GM12878 (cell line): ENCODE measurements around the gene PGM3. TPM values are rescaled to one million over a fixed set of nuclear protein-coding genes. Genes with fewer than 3 reads are reported as not detected.

ENCODE experiments used
- ATAC-seq: fragments of 200-7000 bp; cut with Tn5 transposase; 3 replicates; pipeline ENCODE4 v1.9.1; 2020; ENCODE audit warnings: mild to moderate bottlenecking, moderate library complexity
- BruUV-seq: library from RNA; stranded (reverse); fragments of 400-500 nt; replicated peaks from 2 replicates; lab custom pipeline; 2021; lab: Mats Ljungman, UMichigan
- CTCF ChIA-PET: fragments of 300-600 bp; sonication (Branson Sonifier 250); formaldehyde crosslinking; extraction: SDS; loops from one replicate; lab custom pipeline; 2021; ENCODE audit warnings: inconsistent platforms; lab: Yijun Ruan, JAX
- POLR2A ChIA-PET: fragments of 350-600 bp; formaldehyde crosslinking; extraction: SDS; loops from one replicate; lab custom pipeline; 2021; ENCODE audit warnings: inconsistent platforms; lab: Charles Lee
- RAD21 ChIA-PET: fragments of 300-600 bp; sonication (Branson Sonifier 250); formaldehyde crosslinking; loops from one replicate; lab custom pipeline; 2023; ENCODE audit warnings: antibody characterized with exemption; ENCODE audit not compliant: unreplicated experiment; lab: Charles Lee
- SMC1A ChIA-PET: fragments of 300-600 bp; sonication (Branson Sonifier 250); formaldehyde crosslinking; loops from one replicate; lab custom pipeline; 2023; ENCODE audit not compliant: unreplicated experiment, uncharacterized antibody; lab: Charles Lee
- DNase-seq: peaks from one replicate; pipeline ENCODE4 v3.0.0-alpha.2; 2011; ENCODE audit warnings: low read depth, low spot score
- FAIRE-seq: peaks from 3 replicates; lab custom pipeline; 2011; peaks lifted over from hg19 to GRCh38; lab: Jason Lieb, UNC
- H2AFZ ChIP-seq: 2 replicates; pipeline ENCODE4 v1.6.0; 2011; ENCODE audit warnings: low read depth, low read length, control low read depth; ENCODE audit not compliant: control insufficient read depth
- H3K27ac ChIP-seq: 2 replicates; pipeline ENCODE4 v1.5.1; 2011; ENCODE audit warnings: control low read depth; ENCODE audit not compliant: control insufficient read depth, insufficient read depth
- H3K27me3 ChIP-seq, 2 experiments: replicated peaks in 1 of 2; 2 replicates each; pipeline versions ENCODE4 v1.6.0 to v1.6.1; 2011; ENCODE audit warnings: low read length in 1 of 2; ENCODE audit not compliant: control insufficient read depth in 2 of 2, insufficient read depth in 2 of 2
- H3K36me3 ChIP-seq, 2 experiments: 2 replicates each; pipeline ENCODE4 v1.5.1; 2011; ENCODE audit warnings: low read length in 1 of 2; ENCODE audit not compliant: control insufficient read depth in 2 of 2, insufficient read depth in 2 of 2
- H3K4me1 ChIP-seq: 2 replicates; pipeline ENCODE4 v1.6.1; 2011; ENCODE audit warnings: mild to moderate bottlenecking, low read length, moderate library complexity, mixed read lengths; ENCODE audit not compliant: control insufficient read depth, insufficient read depth
- H3K4me2 ChIP-seq: 2 replicates; pipeline ENCODE4 v1.6.0; 2011; ENCODE audit warnings: control low read depth; ENCODE audit not compliant: control insufficient read depth, insufficient read depth
- H3K4me3 ChIP-seq: fragments of 200-600 bp; sonication (generic); 2 replicates; pipeline ENCODE4 v1.5.1; 2016
- H3K79me2 ChIP-seq: 2 replicates; pipeline ENCODE4 v1.6.0; 2011; ENCODE audit warnings: low read length; ENCODE audit not compliant: control insufficient read depth, insufficient read depth
- H3K9ac ChIP-seq: 2 replicates; pipeline ENCODE4 v1.8.0; 2011; ENCODE audit warnings: low read length, control low read depth, mixed read lengths; ENCODE audit not compliant: control insufficient read depth, insufficient read depth
- H3K9me3 ChIP-seq: replicated peaks from 3 replicates; pipeline ENCODE4 v1.5.1; 2011; ENCODE audit warnings: mild to moderate bottlenecking, low read length; ENCODE audit not compliant: control insufficient read depth, insufficient read depth
- H4K20me1 ChIP-seq: 2 replicates; pipeline ENCODE4 v1.6.0; 2011; ENCODE audit not compliant: control insufficient read depth, insufficient read depth
- EGR1 ChIP-seq, 2 experiments: IDR thresholded peaks; 1 replicate in 1 of 2; 2 replicates in 1 of 2; pipeline ENCODE4 v1.6.1; 2011 to 2012; ENCODE audit warnings: low read depth in 2 of 2, low read length in 2 of 2, borderline replicate concordance in 1 of 2, mild to moderate bottlenecking in 1 of 2, moderate library complexity in 1 of 2
- HDAC2 ChIP-seq: fragments of 200-600 bp; sonication (generic); IDR thresholded peaks from 2 replicates; pipeline ENCODE4 v1.6.1; 2017
- MEF2A ChIP-seq: IDR thresholded peaks from 2 replicates; pipeline ENCODE4 v1.6.1; 2011; ENCODE audit warnings: low read depth, mild to moderate bottlenecking, low read length, moderate library complexity; ENCODE audit not compliant: insufficient read depth
- MEF2B ChIP-seq: fragments of 450-650 bp; IDR thresholded peaks from 2 replicates; pipeline ENCODE4 v1.6.1; 2018; ENCODE audit warnings: mild to moderate bottlenecking, moderate library complexity; ENCODE audit not compliant: partially characterized antibody, poor library complexity, severe bottlenecking
- SPI1 ChIP-seq: IDR thresholded peaks from 2 replicates; pipeline ENCODE4 v1.6.1; 2011; ENCODE audit warnings: low read depth, mild to moderate bottlenecking, low read length, moderate library complexity, borderline replicate concordance; ENCODE audit not compliant: insufficient read depth
- TAF1 ChIP-seq: IDR thresholded peaks from 2 replicates; pipeline ENCODE4 v1.6.1; 2011; ENCODE audit warnings: mild to moderate bottlenecking, low read depth, low read length, borderline replicate concordance
- TCF7 ChIP-seq: IDR thresholded peaks from 2 replicates; pipeline ENCODE4 v1.6.1; 2014; ENCODE audit warnings: antibody characterized with exemption, borderline replicate concordance
- ZSCAN29 ChIP-seq: fragments of 450-650 bp; IDR thresholded peaks from 2 replicates; pipeline ENCODE4 v1.6.1; 2017; ENCODE audit warnings: mild to moderate bottlenecking, moderate library complexity
- whole genome bisulfite sequencing: methylation state at CpG from one replicate; pipeline ENCODE4 v1.1.6; 2016; ENCODE audit warnings: low lambda C conversion rate; ENCODE audit not compliant: insufficient replicate concordance, insufficient coverage; ENCODE audit errors: missing lambda C conversion rate; 5-methylcytosine and 5-hydroxymethylcytosine counted together
- in situ Hi-C: fragments of 300-500 bp; cut with MboI; formaldehyde crosslinking; loops from 9 replicates; pipeline ENCODE4 v1.14.3; 2018; ENCODE audit warnings: mixed read lengths
- intact Hi-C: fragments of 100-400 bp; cut with micrococcal nuclease; formaldehyde crosslinking; loops from one replicate; pipeline ENCODE4 v1.14.2; 2022; ENCODE audit not compliant: unreplicated experiment
- polyA plus RNA-seq, 11 experiments: library from polyadenylated mRNA; depleted of rRNA in 4 of 11; unstranded in 6 of 11; stranded (reverse) in 5 of 11; fragments of >200 nt; fragmentation: Nextera tagmentation in 4 of 11; fragmentation: Illumina TruSeq in 1 of 11; extraction: Ambion mirVana in 4 of 11; extraction: Trizol in 1 of 11; gene quantifications; 1 replicate in 1 of 11; 2 replicates in 10 of 11; pipeline versions ENCODE4 v1.2.1 to v1.2.3, GENCODE V29; 2011 to 2016; ENCODE audit warnings: inconsistent platforms in 2 of 11, missing spikeins in 2 of 11, low read depth in 1 of 11
- total RNA-seq, 4 experiments: library from RNA; depleted of rRNA in 3 of 4; stranded (reverse); fragments of >200 nt in 3 of 4; fragmentation: Illumina TruSeq in 1 of 4; extraction: Trizol in 1 of 4; gene quantifications; 2 replicates each; pipeline versions ENCODE4 v1.2.1 to v1.2.3, GENCODE V29; 2013 to 2021
- TF ChIP-seq, protein P1 (sequence below): fragments of 450-650 bp; IDR thresholded peaks from 2 replicates; pipeline ENCODE4 v1.6.1; 2017; ENCODE audit warnings: antibody characterized with exemption, mild to moderate bottlenecking, moderate library complexity
- TF ChIP-seq, protein P2 (sequence below): IDR thresholded peaks from 2 replicates; pipeline ENCODE4 v1.6.1; 2012; ENCODE audit warnings: low read length, inconsistent platforms

PGM3 gene
- total and polyA plus RNA-seq, 10 of the 15 experiments (the other 5 are each of a cell fraction or from before 2014, with no cell fraction given) = 13.0 to 36.0 (median 24.6) TPM

DNA sequence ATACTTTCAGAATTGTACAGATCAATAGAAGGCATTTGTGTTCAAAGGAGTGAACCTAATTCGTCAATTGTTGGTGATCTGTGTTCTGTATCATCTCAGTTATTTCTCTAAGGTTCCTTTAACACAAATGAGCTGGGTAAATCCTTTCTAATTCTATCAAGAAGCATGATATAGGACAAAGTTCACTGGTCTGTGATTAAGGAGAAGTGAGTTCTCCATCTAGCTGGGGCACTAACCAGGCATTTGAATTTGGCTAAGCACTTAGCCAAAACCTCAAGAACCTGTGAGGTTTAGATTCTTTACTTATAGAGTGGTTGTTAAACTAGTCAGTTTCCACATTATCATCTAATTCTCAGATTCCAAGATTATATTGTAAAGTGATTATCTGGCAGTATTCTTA is 75.3 kb downstream of the PGM3 start:
- no peak for FAIRE-seq
- ATAC-seq = no peak
- 100% methylated on average over 1 of the region's 1 CpG for WGBS
- ChIA-PET CTCF (interaction anchor here (1.5 to 5.3 kb wide), 3 partner anchors 9 to 52 kb away, joined by 3 to 37 read pairs (median 4); partner anchors contain the start of genes DOP1A and UBE3D), RAD21 (no interaction called here), POLR2A (interaction anchor here (0.7 kb wide), 1 partner anchor 53 kb away, joined by 3 read pairs; the partner anchor contains the start of gene UBE3D), SMC1A (interaction anchor here (1.2 to 2.7 kb wide), 3 partner anchors 12 to 98 kb away, joined by 3 to 14 read pairs (median 5); partner anchors contain the start of genes DOP1A and UBE3D)
- intact Hi-C loops = loop anchor here (2.0 kb wide), 1 partner anchor 51 kb away; the partner anchor contains the start of gene DOP1A
- Histone ChIP-seq H2AFZ (no peak overlapping the region), H3K9me3 (no peaks in the 10 kb centered on the region), H4K20me1 (no peaks in the 10 kb centered on the region), H3K27me3 (no peaks in the 10 kb centered on the region), H3K79me2 (no peaks in the 10 kb centered on the region), H3K9ac (no peak overlapping the region), H3K4me1 (no peaks in the 10 kb centered on the region), H3K36me3 (peaks cover 0 to 3% of the 10 kb centered on the region in 2 experiments; a peak in 1 of 4 replicates), H3K4me2 (no peak overlapping the region), H3K4me3 (no peak overlapping the region), H3K27ac (no peak overlapping the region)
- DNase-seq = no peak
- BruUV-seq = no TSS peak
- TF ChIP-seq TAF1 = no peak
- TF ChIP-seq, protein P1, sequence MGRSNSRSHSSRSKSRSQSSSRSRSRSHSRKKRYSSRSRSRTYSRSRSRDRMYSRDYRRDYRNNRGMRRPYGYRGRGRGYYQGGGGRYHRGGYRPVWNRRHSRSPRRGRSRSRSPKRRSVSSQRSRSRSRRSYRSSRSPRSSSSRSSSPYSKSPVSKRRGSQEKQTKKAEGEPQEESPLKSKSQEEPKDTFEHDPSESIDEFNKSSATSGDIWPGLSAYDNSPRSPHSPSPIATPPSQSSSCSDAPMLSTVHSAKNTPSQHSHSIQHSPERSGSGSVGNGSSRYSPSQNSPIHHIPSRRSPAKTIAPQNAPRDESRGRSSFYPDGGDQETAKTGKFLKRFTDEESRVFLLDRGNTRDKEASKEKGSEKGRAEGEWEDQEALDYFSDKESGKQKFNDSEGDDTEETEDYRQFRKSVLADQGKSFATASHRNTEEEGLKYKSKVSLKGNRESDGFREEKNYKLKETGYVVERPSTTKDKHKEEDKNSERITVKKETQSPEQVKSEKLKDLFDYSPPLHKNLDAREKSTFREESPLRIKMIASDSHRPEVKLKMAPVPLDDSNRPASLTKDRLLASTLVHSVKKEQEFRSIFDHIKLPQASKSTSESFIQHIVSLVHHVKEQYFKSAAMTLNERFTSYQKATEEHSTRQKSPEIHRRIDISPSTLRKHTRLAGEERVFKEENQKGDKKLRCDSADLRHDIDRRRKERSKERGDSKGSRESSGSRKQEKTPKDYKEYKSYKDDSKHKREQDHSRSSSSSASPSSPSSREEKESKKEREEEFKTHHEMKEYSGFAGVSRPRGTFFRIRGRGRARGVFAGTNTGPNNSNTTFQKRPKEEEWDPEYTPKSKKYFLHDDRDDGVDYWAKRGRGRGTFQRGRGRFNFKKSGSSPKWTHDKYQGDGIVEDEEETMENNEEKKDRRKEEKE = no peak
- no peak for TF ChIP-seq MEF2A
- TF ChIP-seq SPI1 = no peak
- TF ChIP-seq HDAC2 = no peak
- TF ChIP-seq EGR1 (IDR thresholded peaks at IDR 0.05; ENCODE audit: borderline replicate concordance in 1 of 2, low read depth in 2 of 2, low read length in 2 of 2) = no peak
- TF ChIP-seq, protein P2, sequence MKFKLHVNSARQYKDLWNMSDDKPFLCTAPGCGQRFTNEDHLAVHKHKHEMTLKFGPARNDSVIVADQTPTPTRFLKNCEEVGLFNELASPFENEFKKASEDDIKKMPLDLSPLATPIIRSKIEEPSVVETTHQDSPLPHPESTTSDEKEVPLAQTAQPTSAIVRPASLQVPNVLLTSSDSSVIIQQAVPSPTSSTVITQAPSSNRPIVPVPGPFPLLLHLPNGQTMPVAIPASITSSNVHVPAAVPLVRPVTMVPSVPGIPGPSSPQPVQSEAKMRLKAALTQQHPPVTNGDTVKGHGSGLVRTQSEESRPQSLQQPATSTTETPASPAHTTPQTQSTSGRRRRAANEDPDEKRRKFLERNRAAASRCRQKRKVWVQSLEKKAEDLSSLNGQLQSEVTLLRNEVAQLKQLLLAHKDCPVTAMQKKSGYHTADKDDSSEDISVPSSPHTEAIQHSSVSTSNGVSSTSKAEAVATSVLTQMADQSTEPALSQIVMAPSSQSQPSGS = no peak
- TF ChIP-seq TCF7 = no peak
- no peak for TF ChIP-seq ZSCAN29
- TF ChIP-seq MEF2B = no peak
- in situ Hi-C loops = no loop called here

Other genes with a start within 250 kb of the PGM3 start
- gene UBE3D, start 127.4 kb downstream of the PGM3 start, total RNA-seq (2014; rRNA removed) = 9.0 TPM in 2 replicates
- 7.5 and 8.3 TPM in 2 replicates for gene UBE3D, start 127.4 kb downstream of the PGM3 start, total RNA-seq (2014; rRNA removed; fragmentation: Illumina TruSeq; extraction: Trizol)
- gene UBE3D, start 127.4 kb downstream of the PGM3 start, total RNA-seq (2021) = 5.6 and 6.2 TPM in 2 replicates
- gene UBE3D, start 127.4 kb downstream of the PGM3 start, polyA plus RNA-seq (2011; rRNA removed) = 8.4 and 11.0 TPM in 2 replicates
- gene UBE3D, start 127.4 kb downstream of the PGM3 start, polyA plus RNA-seq (2014; fragmentation: Illumina TruSeq; extraction: Trizol) = 4.3 and 5.6 TPM in 2 replicates
- gene UBE3D, start 127.4 kb downstream of the PGM3 start, polyA plus RNA-seq (2014; fragmentation: Nextera tagmentation; extraction: Ambion mirVana) = 1 to 10 TPM; 5.8 to 7.5 TPM
- gene UBE3D, start 127.4 kb downstream of the PGM3 start, polyA plus RNA-seq (2014; rRNA removed) = 4.4 and 5.1 TPM in 2 replicates
- gene UBE3D, start 127.4 kb downstream of the PGM3 start, polyA plus RNA-seq (2016; fragmentation: Nextera tagmentation; extraction: Ambion mirVana) = 1 to 10 TPM; 7.9 to 8.5 TPM
- gene DOP1A, start 125.6 kb downstream of the PGM3 start, total RNA-seq (2014; rRNA removed) = 22.9 and 26.0 TPM in 2 replicates
- gene DOP1A, start 125.6 kb downstream of the PGM3 start, total RNA-seq (2014; rRNA removed; fragmentation: Illumina TruSeq; extraction: Trizol) = 19.9 and 21.8 TPM in 2 replicates
- gene DOP1A, start 125.6 kb downstream of the PGM3 start, total RNA-seq (2021) = 12.2 and 14.5 TPM in 2 replicates
- 21.3 and 23.4 TPM in 2 replicates for gene DOP1A, start 125.6 kb downstream of the PGM3 start, polyA plus RNA-seq (2011; rRNA removed)
- gene DOP1A, start 125.6 kb downstream of the PGM3 start, polyA plus RNA-seq (2014; fragmentation: Illumina TruSeq; extraction: Trizol) = 14.4 TPM in 2 replicates
- gene DOP1A, start 125.6 kb downstream of the PGM3 start, polyA plus RNA-seq (2014; fragmentation: Nextera tagmentation; extraction: Ambion mirVana) = 1 to 10 TPM; 1.9 to 2.9 TPM
- gene DOP1A, start 125.6 kb downstream of the PGM3 start, polyA plus RNA-seq (2014; rRNA removed) = 8.4 and 9.5 TPM in 2 replicates
- 1 to 10 TPM; 3.9 to 4.7 TPM for gene DOP1A, start 125.6 kb downstream of the PGM3 start, polyA plus RNA-seq (2016; fragmentation: Nextera tagmentation; extraction: Ambion mirVana)
- gene RWDD2A, start 92 bp upstream of the PGM3 start, total RNA-seq (2014; rRNA removed) = 2.5 and 2.7 TPM in 2 replicates
- 2.4 and 2.9 TPM in 2 replicates for gene RWDD2A, start 92 bp upstream of the PGM3 start, total RNA-seq (2014; rRNA removed; fragmentation: Illumina TruSeq; extraction: Trizol)
- gene RWDD2A, start 92 bp upstream of the PGM3 start, total RNA-seq (2021) = 2.3 and 2.4 TPM in 2 replicates
- gene RWDD2A, start 92 bp upstream of the PGM3 start, polyA plus RNA-seq (2011; rRNA removed) = 4.6 and 6.2 TPM in 2 replicates
- 2.9 and 3.9 TPM in 2 replicates for gene RWDD2A, start 92 bp upstream of the PGM3 start, polyA plus RNA-seq (2014; fragmentation: Illumina TruSeq; extraction: Trizol)
- 1 to 10 TPM; 3.2 to 3.4 TPM for gene RWDD2A, start 92 bp upstream of the PGM3 start, polyA plus RNA-seq (2014; fragmentation: Nextera tagmentation; extraction: Ambion mirVana)
- gene RWDD2A, start 92 bp upstream of the PGM3 start, polyA plus RNA-seq (2014; rRNA removed) = 2.1 and 2.6 TPM in 2 replicates
- 1 to 10 TPM; 2.7 to 4.5 TPM for gene RWDD2A, start 92 bp upstream of the PGM3 start, polyA plus RNA-seq (2016; fragmentation: Nextera tagmentation; extraction: Ambion mirVana)
- 4.5 and 5.4 TPM in 2 replicates for gene ME1, start 237.8 kb upstream of the PGM3 start, total RNA-seq (2014; rRNA removed)
- gene ME1, start 237.8 kb upstream of the PGM3 start, total RNA-seq (2014; rRNA removed; fragmentation: Illumina TruSeq; extraction: Trizol) = 8.3 and 8.5 TPM in 2 replicates
- 9.2 and 9.8 TPM in 2 replicates for gene ME1, start 237.8 kb upstream of the PGM3 start, total RNA-seq (2021)
- gene ME1, start 237.8 kb upstream of the PGM3 start, polyA plus RNA-seq (2011; rRNA removed) = 8.4 and 10.6 TPM in 2 replicates
- gene ME1, start 237.8 kb upstream of the PGM3 start, polyA plus RNA-seq (2014; fragmentation: Illumina TruSeq; extraction: Trizol) = 10.6 and 15.7 TPM in 2 replicates
- gene ME1, start 237.8 kb upstream of the PGM3 start, polyA plus RNA-seq (2014; fragmentation: Nextera tagmentation; extraction: Ambion mirVana) = 1 to 10 TPM; 3.6 to 6.4 TPM
- gene ME1, start 237.8 kb upstream of the PGM3 start, polyA plus RNA-seq (2014; rRNA removed) = 3.3 and 4.2 TPM in 2 replicates
- gene ME1, start 237.8 kb upstream of the PGM3 start, polyA plus RNA-seq (2016; fragmentation: Nextera tagmentation; extraction: Ambion mirVana) = 10 to 100 TPM; 10.3 to 11.8 TPM